GM18502 (cell line): Measurements from ENCODE around the gene NUDT19.
"Not testable (repeated sequence)": the region's sequence is repeated elsewhere in the genome, so short reads cannot be mapped to it uniquely, and the experiment has no call there.

Source experiments
- ATAC-seq: cut with Tn5 transposase; IDR thresholded peaks from one replicate; pipeline ENCODE4 v1.9.1; 2021; ENCODE audit warnings: mild to moderate bottlenecking; ENCODE audit not compliant: unreplicated experiment, poor library complexity

NUDT19 gene

GRCh38 chr19:32704006-32704405, 12.4 kb downstream of the NUDT19 start:
- ATAC-seq: not testable (repeated sequence)

GRCh38 chr19:32708457-32708856, 16.8 kb downstream of the NUDT19 start:
- no peak for ATAC-seq

- no peak for ATAC-seq
These were observed 17.4 kb downstream of the NUDT19 start for GRCh38 chr19:32709032-32709431.

- no peak for ATAC-seq
These were observed 20.1 kb downstream of the NUDT19 start for GRCh38 chr19:32711747-32712146.

GRCh38 chr19:32716203-32716602, 24.6 kb downstream of the NUDT19 start:
- ATAC-seq: not testable (repeated sequence)

GRCh38 chr19:32717496-32717895, 25.9 kb downstream of the NUDT19 start:
- ATAC-seq: no peak

GRCh38 chr19:32718286-32718685, 26.7 kb downstream of the NUDT19 start:
- ATAC-seq: no peak

GRCh38 chr19:32719611-32720059, 28.0 kb downstream of the NUDT19 start, which contains the start of gene TDRD12:
TDRD12 (plus strand) TSS chr19:32719767; CDS start chr19:32720073, 306 bp downstream.
- no peak for ATAC-seq

- ATAC-seq: no peak
These were observed 28.8 kb downstream of the NUDT19 start for GRCh38 chr19:32720216-32720935.

- no peak for ATAC-seq
These were observed 29.3 kb downstream of the NUDT19 start for GRCh38 chr19:32720936-32721250.

- no peak for ATAC-seq
These were observed 44.3 kb downstream of the NUDT19 start for GRCh38 chr19:32735936-32736335.

- ATAC-seq: no peak
These were observed 51.4 kb downstream of the NUDT19 start for GRCh38 chr19:32743021-32743420.

GRCh38 chr19:32743447-32743846, 51.8 kb downstream of the NUDT19 start:
- ATAC-seq: no peak

GRCh38 chr19:32744555-32745325, 53.1 kb downstream of the NUDT19 start:
- ATAC-seq: no peak

GRCh38 chr19:32745594-32746251, 54.1 kb downstream of the NUDT19 start:
- not testable (repeated sequence) for ATAC-seq

- ATAC-seq: not testable (repeated sequence)
These were observed 55.1 kb downstream of the NUDT19 start for GRCh38 chr19:32746631-32747196.

GRCh38 chr19:32748497-32748896, 56.9 kb downstream of the NUDT19 start:
- ATAC-seq: no peak

- ATAC-seq: no peak
These were observed 57.3 kb downstream of the NUDT19 start for GRCh38 chr19:32748948-32749347.

GRCh38 chr19:32749361-32749760, 57.7 kb downstream of the NUDT19 start:
- ATAC-seq: no peak

GRCh38 chr19:32750441-32751055, 58.9 kb downstream of the NUDT19 start:
- ATAC-seq: no peak
